Measurements from ENCODE around the gene SKIDA1. TPM values are rescaled to one million over a fixed set of nuclear protein-coding genes. Genes with fewer than 3 reads are reported as not detected.

SKIDA1 gene
- total and polyA plus RNA-seq, 7 donors = 0.10 to 4.2 (median 2.9) TPM; not detected in 2

- Histone ChIP-seq H3K4me3 (no peak overlapping the region), H3K36me3 (no peaks in the 10 kb centered on the region), H3K4me1 (no peaks in the 10 kb centered on the region), H3K27me3 (no peaks in the 10 kb centered on the region), H3K27ac (no peak overlapping the region), H3K9me3 (no peaks in the 10 kb centered on the region)
- DNase-seq = no peak
- intact Hi-C loops (cut with DNase I) = no loop called here
- TF ChIP-seq POLR2AphosphoS5 (IDR thresholded peaks at IDR 0.05) (no peak), CTCF (IDR thresholded peaks at IDR 0.05) (no peak)
- 57 to 62% methylated on average over 6 of the region's 6 CpGs for WGBS, 2 donors
Observed at GRCh38 chr10:21488246-21488956, 37.1 kb downstream of the SKIDA1 start.

- H3K9me3 ChIP-seq = no peaks in the 10 kb centered on the region
- 94 to 95% methylated on average over 10 of the region's 10 CpGs for WGBS, 2 donors
- no peak overlapping the region for H3K4me3 ChIP-seq
- no peak for DNase-seq
- H3K36me3 ChIP-seq = no peaks in the 10 kb centered on the region
- H3K4me1 ChIP-seq = no peaks in the 10 kb centered on the region
- H3K27ac ChIP-seq = no peak overlapping the region
- TF ChIP-seq POLR2A (IDR thresholded peaks at IDR 0.05) (no peak), CTCF (IDR thresholded peaks at IDR 0.05) (no peak), POLR2AphosphoS5 (IDR thresholded peaks at IDR 0.05) (no peak), EP300 (IDR thresholded peaks at IDR 0.05) (no peak)
- H3K27me3 ChIP-seq = no peaks in the 10 kb centered on the region
- intact Hi-C loops (cut with DNase I) = no loop called here
Observed at GRCh38 chr10:21487416-21488180, 37.9 kb downstream of the SKIDA1 start.

- Histone ChIP-seq H3K27me3 (no peaks in the 10 kb centered on the region), H3K36me3 (no peaks in the 10 kb centered on the region), H3K4me1 (no peaks in the 10 kb centered on the region), H3K9me3 (peaks cover 0 to 3% (median 0%) of the 10 kb centered on the region in 4 donors), H3K4me3 (no peak overlapping the region), H3K27ac (no peak overlapping the region)
- TF ChIP-seq EP300 (IDR thresholded peaks at IDR 0.05) (no peak), POLR2AphosphoS5 (IDR thresholded peaks at IDR 0.05) (no peak), CTCF (IDR thresholded peaks at IDR 0.05) (no peak), POLR2A (IDR thresholded peaks at IDR 0.05) (no peak)
- intact Hi-C loops (cut with DNase I) = no loop called here
- 93 to 99% methylated on average over 3 of the region's 3 CpGs for WGBS, 2 donors
- DNase-seq = no peak
Observed at GRCh38 chr10:21482821-21483220, 42.7 kb downstream of the SKIDA1 start.

- Histone ChIP-seq H3K4me3 (no peak overlapping the region), H3K9me3 (peaks cover 0 to 3% (median 0%) of the 10 kb centered on the region in 4 donors), H3K36me3 (no peaks in the 10 kb centered on the region), H3K27me3 (no peaks in the 10 kb centered on the region), H3K27ac (no peak overlapping the region), H3K4me1 (no peaks in the 10 kb centered on the region)
- no peak for DNase-seq
- intact Hi-C loops (cut with DNase I) = no loop called here
- 67 to 84% methylated on average over 2 of the region's 2 CpGs for WGBS, 2 donors
- TF ChIP-seq POLR2A (IDR thresholded peaks at IDR 0.05) (no peak), CTCF (IDR thresholded peaks at IDR 0.05) (no peak), EP300 (IDR thresholded peaks at IDR 0.05) (no peak), POLR2AphosphoS5 (IDR thresholded peaks at IDR 0.05) (no peak)
Observed at GRCh38 chr10:21481407-21481806, 44.1 kb downstream of the SKIDA1 start.
